ENCODE results near the gene FRAS1. TPM values are rescaled to one million over a fixed set of nuclear protein-coding genes. Genes with fewer than 3 reads are reported as not detected.

Gene FRAS1
- total RNA-seq, 1 experiment from 2014 or later, result 0.23 TPM

DNA sequence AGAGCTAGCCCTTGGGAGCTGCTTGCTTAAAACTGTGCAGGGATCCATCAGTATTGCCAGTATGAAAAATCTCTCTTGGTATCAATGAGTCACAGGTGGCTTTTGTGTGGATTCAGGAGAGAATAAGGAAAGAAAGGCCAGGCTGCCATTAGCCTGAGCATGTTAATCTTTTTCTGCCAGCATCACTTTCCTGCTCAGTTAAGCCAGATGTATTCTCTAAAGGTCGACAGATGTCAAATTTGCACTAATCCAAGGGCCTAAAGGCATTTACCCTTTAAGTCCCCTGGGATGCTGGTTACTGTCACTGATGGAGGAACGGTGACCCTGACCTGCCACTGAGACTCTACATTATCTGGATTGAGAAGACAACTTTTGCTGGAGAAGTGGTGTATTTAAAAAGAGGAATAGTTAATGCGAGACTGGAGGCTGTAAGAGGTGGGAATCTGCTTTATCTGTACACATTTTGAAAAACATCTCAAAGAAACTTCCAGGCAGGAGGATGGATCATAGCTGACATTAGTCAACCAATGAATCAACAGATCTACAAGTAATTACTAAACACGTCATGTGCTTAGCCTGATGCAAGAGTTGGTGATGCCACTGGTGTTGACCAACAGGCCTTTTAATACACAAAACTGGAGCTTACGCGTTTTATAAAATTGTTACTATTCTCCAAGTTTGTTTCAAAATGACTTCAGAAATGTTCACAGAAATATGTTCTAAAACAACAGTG, 253.1 kb downstream of the FRAS1 start:
- H3K27me3 ChIP-seq (ENCODE audit: control insufficient read depth, insufficient read depth, low read length), result no peaks in the 10 kb centered on the region
- no peak overlapping the region for H3K4me3 ChIP-seq (ENCODE audit: low read depth in 2 of 2, low read length in 2 of 2)
- no peaks in the 10 kb centered on the region for H3K9me3 ChIP-seq (ENCODE audit: control insufficient read depth, insufficient read depth, low read depth, low read length)
- CTCF ChIA-PET, result no interaction called here
- H3K4me1 ChIP-seq (ENCODE audit: control insufficient read depth, insufficient read depth, low read length), result no peaks in the 10 kb centered on the region
- POLR2A ChIA-PET, result no interaction called here
- no TSS peak for BruUV-seq (replicated peaks)
- no peak for TF ChIP-seq SIN3A (IDR thresholded peaks at IDR 0.05; ENCODE audit: borderline replicate concordance, insufficient read depth, low read depth, low read length)
- no peak for TF ChIP-seq TCF7L2 (IDR thresholded peaks at IDR 0.05; ENCODE audit: low read depth, low read length)
- TF ChIP-seq, protein P1, sequence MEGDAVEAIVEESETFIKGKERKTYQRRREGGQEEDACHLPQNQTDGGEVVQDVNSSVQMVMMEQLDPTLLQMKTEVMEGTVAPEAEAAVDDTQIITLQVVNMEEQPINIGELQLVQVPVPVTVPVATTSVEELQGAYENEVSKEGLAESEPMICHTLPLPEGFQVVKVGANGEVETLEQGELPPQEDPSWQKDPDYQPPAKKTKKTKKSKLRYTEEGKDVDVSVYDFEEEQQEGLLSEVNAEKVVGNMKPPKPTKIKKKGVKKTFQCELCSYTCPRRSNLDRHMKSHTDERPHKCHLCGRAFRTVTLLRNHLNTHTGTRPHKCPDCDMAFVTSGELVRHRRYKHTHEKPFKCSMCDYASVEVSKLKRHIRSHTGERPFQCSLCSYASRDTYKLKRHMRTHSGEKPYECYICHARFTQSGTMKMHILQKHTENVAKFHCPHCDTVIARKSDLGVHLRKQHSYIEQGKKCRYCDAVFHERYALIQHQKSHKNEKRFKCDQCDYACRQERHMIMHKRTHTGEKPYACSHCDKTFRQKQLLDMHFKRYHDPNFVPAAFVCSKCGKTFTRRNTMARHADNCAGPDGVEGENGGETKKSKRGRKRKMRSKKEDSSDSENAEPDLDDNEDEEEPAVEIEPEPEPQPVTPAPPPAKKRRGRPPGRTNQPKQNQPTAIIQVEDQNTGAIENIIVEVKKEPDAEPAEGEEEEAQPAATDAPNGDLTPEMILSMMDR (IDR thresholded peaks at IDR 0.05), result no peak
- TF ChIP-seq POLR2AphosphoS5 (IDR thresholded peaks at IDR 0.05; ENCODE audit: low read depth, low read length), result no peak
- TF ChIP-seq, protein P2, sequence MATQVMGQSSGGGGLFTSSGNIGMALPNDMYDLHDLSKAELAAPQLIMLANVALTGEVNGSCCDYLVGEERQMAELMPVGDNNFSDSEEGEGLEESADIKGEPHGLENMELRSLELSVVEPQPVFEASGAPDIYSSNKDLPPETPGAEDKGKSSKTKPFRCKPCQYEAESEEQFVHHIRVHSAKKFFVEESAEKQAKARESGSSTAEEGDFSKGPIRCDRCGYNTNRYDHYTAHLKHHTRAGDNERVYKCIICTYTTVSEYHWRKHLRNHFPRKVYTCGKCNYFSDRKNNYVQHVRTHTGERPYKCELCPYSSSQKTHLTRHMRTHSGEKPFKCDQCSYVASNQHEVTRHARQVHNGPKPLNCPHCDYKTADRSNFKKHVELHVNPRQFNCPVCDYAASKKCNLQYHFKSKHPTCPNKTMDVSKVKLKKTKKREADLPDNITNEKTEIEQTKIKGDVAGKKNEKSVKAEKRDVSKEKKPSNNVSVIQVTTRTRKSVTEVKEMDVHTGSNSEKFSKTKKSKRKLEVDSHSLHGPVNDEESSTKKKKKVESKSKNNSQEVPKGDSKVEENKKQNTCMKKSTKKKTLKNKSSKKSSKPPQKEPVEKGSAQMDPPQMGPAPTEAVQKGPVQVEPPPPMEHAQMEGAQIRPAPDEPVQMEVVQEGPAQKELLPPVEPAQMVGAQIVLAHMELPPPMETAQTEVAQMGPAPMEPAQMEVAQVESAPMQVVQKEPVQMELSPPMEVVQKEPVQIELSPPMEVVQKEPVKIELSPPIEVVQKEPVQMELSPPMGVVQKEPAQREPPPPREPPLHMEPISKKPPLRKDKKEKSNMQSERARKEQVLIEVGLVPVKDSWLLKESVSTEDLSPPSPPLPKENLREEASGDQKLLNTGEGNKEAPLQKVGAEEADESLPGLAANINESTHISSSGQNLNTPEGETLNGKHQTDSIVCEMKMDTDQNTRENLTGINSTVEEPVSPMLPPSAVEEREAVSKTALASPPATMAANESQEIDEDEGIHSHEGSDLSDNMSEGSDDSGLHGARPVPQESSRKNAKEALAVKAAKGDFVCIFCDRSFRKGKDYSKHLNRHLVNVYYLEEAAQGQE (IDR thresholded peaks at IDR 0.05; ENCODE audit: insufficient read depth in 1 of 2, low read depth in 2 of 2, low read length in 1 of 2), result no peak
- DNase-seq (ENCODE audit: low read depth, low spot score) (no peak), ATAC-seq (no peak)
- in situ Hi-C loops (cut with HindIII; ENCODE audit: low pct_unique_long_range_greater_than_20kb, low sequenced_read_pairs) (no loop called here), intact Hi-C loops (cut with micrococcal nuclease; ENCODE audit: unreplicated experiment) (no loop called here)
- no peaks in the 10 kb centered on the region for H3K36me3 ChIP-seq (ENCODE audit: control insufficient read depth, insufficient read depth, low read length)
- H3K27ac ChIP-seq (ENCODE audit: low read length), result no peak overlapping the region

DNA sequence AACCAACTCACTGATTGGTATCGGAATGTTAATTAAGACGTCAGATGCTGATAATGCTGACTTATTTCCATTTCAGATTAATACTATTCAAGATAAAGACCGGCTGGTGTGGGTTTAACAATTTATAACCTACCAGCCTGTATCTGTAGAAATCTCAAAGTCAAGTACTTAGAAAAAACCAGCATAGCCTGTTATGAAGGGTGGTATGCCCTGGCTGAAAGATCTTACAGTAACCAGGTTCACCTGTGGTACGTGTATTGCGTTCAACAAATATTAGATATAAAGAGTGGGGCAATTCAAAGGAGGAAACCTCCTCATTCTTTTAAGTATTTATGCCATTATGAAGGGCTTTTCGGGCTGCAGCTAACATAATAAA, 253.6 kb downstream of the FRAS1 start:
- DNase-seq (ENCODE audit: low read depth, low spot score), result no peak
- H3K4me1 ChIP-seq (ENCODE audit: control insufficient read depth, insufficient read depth, low read length), result no peaks in the 10 kb centered on the region
- CTCF ChIA-PET, result no interaction called here
- no peaks in the 10 kb centered on the region for H3K9me3 ChIP-seq (ENCODE audit: control insufficient read depth, insufficient read depth, low read depth, low read length)
- H3K27ac ChIP-seq (ENCODE audit: low read length), result no peak overlapping the region
- TF ChIP-seq, protein P2 (IDR thresholded peaks at IDR 0.05; ENCODE audit: insufficient read depth in 1 of 2, low read depth in 2 of 2, low read length in 1 of 2), result no peak
- TF ChIP-seq POLR2AphosphoS5 (IDR thresholded peaks at IDR 0.05; ENCODE audit: low read depth, low read length) (no peak), SIN3A (IDR thresholded peaks at IDR 0.05; ENCODE audit: borderline replicate concordance, insufficient read depth, low read depth, low read length) (no peak), TCF7L2 (IDR thresholded peaks at IDR 0.05; ENCODE audit: low read depth, low read length) (no peak)
- TF ChIP-seq, protein P1 (IDR thresholded peaks at IDR 0.05), result no peak
- no peaks in the 10 kb centered on the region for H3K27me3 ChIP-seq (ENCODE audit: control insufficient read depth, insufficient read depth, low read length)
- intact Hi-C loops (cut with micrococcal nuclease; ENCODE audit: unreplicated experiment) (no loop called here), in situ Hi-C loops (cut with HindIII; ENCODE audit: low pct_unique_long_range_greater_than_20kb, low sequenced_read_pairs) (no loop called here)
- no peak for ATAC-seq
- POLR2A ChIA-PET, result no interaction called here
- H3K36me3 ChIP-seq (ENCODE audit: control insufficient read depth, insufficient read depth, low read length), result no peaks in the 10 kb centered on the region
- no peak overlapping the region for H3K4me3 ChIP-seq (ENCODE audit: low read depth in 2 of 2, low read length in 2 of 2)
- no TSS peak for BruUV-seq (replicated peaks)

Measured in Panc1 (cell line).